GM18951 (cell line): ENCODE data around the gene MYCBPAP.

Experiments used
- POLR2A ChIP-seq: IDR thresholded peaks from 4 replicates; pipeline ENCODE4 v1.6.1; 2011; ENCODE audit warnings: mild to moderate bottlenecking; ENCODE audit not compliant: insufficient read length, insufficient read depth; ENCODE audit errors: extremely low read depth
- in situ Hi-C: fragments of 300-500 bp; cut with MboI; formaldehyde crosslinking; loops from one replicate; pipeline ENCODE4 v1.12.0; 2022; ENCODE audit warnings: low sequenced_read_pairs, mixed read lengths, inconsistent platforms; ENCODE audit not compliant: unreplicated experiment

MYCBPAP gene

DNA sequence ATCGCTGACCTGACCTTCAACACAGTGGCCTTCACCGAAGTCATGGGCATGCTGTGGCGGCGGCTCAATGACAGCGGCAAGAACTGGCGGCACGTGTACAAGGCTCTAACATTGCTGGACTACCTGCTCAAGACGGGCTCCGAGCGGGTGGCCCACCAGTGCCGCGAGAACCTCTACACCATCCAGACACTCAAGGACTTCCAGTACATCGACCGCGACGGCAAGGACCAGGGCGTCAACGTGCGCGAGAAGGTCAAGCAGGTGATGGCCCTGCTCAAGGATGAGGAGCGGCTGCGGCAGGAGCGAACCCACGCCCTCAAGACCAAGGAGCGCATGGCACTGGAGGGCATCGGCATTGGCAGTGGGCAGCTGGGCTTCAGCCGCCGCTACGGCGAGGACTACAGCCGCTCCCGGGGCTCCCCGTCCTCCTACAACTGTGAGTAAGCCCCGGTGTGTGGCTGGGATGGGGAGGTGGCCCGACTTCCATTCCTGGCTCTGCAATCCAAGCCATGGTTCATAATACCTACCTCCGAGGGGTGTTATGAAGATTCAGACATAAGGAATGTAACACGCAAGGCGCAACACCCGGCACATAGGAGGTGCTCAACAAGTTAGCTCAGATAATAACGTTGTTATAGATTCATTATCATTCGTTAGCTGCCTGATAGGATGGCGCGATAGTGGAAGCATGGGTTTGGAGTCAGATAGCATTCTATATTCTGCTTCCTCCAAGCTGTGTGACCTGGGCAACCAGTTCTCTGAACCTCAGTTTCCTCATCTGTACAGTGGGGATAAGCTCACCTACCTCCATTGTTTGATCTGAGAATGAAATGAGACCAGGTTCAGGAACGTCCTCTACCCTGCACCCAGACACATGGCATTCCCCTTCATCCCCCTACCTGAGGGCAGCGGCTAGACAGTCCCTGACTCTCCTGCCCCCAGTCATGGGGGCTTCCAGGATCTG, 28.7 kb downstream of the MYCBPAP start:
- no peak for TF ChIP-seq POLR2A
- in situ Hi-C loops = no loop called here

DNA sequence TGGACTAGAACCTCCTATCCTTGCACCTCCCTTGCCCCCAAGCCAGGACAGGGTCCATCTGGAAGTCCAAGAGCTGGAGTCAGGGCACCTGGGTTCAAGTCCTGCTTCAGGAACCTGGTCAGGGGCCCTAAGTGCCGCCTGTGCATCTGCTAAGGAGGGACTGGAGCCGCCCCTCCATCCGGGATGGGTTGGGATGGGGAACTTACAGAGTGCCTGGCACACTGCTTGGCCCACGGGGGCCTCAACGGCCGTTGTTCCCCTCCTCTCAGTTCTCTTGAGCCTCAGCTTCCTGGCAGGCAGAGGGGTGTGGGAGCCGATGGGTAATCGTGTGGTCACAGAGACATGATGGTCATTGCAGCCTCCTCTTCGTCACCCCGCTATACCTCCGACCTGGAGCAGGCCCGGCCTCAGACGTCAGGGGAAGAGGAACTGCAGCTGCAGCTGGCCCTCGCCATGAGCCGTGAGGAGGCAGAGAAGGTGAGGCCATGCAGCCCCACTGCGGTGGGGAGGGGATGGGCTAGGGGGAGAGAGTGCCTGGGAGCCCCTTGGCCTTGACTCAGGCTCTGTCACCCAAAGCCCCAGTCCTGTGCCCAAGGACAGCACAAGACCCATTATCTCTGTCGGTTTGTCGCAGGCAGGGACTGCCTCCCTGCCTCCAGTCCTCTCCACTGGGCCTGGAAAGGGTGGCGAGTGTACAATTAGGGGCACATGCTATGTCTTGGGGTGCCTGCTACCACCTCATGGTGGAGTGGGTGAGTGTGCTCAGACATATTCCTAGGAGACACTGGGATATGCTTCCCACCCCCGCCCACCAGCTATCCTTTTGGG, 29.7 kb downstream of the MYCBPAP start:
- no peak for TF ChIP-seq POLR2A
- in situ Hi-C loops = no loop called here

DNA sequence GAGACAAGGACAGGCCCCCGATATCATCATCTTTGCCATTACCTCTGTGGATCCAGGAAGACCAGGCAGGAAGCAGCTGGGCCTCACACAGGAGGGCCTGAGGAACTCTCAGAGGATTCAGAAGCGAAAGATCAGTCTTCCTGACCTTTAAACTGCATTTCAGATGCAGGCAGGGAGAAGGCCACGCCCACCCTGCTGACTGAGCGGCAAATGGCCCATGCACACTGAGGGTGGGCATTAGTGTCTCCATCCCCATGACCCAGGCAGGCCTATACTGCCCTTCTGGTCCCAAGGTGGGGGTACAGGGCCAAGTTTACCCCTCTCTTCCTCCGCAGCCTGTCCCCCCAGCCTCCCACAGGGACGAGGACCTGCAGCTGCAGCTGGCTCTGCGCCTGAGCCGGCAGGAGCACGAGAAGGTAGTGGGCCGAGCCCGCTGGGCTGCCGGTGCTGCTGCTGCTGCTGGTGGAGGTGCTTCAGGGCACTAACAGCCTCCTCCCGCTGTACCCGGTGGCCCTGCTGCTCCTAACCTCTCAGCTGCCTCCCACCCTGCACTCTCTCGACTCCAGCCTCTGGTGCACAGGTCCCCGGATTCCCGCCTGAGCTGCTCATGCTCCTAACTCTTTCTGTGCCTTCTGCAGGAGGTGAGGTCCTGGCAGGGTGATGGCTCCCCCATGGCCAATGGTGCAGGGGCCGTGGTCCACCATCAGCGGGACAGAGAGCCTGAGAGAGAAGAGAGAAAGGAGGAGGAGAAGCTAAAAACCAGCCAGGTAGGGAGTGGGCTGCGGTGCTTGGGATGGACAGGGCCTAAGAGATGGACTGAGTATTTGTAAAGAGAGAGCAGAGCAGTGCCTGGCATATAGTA, 30.5 kb downstream of the MYCBPAP start:
- in situ Hi-C loops = no loop called here
- no peak for TF ChIP-seq POLR2A

DNA sequence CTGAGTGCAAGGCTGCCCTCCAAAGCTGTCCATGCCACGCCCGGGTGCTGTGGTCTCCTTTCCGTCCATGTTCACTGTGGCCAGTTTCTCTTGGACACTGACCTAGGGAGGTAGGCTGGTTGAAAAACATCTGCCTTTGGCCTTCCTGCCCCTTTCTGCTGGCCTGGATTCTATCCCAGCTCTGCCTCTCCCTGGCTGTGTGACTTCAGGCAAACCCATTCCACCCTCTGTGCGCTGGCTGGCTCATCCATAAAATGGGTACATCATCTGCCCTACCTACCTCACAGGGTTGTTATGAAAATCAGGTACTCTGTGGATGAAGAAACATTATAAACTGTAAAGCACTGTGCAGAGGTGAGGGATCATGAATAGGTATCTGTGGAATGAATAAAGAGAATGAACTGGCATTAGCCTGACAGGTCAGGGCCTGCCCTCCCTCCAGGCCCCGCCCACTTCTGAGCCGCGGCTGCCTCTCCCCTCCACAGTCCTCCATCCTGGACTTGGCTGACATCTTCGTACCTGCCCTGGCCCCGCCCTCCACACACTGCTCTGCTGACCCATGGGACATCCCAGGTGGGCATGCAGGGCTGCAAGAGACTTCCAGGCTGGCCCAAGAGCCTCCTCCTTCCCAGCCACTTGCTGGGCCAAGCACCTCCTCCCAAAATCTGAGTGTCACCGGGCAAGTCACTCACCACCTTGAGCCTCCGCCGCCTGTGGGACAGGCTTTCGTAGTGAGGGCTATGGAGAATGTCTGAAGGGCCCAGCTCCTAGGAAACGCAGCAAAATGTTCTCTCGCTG, 31.7 kb downstream of the MYCBPAP start:
- in situ Hi-C loops = no loop called here
- TF ChIP-seq POLR2A = no peak

DNA sequence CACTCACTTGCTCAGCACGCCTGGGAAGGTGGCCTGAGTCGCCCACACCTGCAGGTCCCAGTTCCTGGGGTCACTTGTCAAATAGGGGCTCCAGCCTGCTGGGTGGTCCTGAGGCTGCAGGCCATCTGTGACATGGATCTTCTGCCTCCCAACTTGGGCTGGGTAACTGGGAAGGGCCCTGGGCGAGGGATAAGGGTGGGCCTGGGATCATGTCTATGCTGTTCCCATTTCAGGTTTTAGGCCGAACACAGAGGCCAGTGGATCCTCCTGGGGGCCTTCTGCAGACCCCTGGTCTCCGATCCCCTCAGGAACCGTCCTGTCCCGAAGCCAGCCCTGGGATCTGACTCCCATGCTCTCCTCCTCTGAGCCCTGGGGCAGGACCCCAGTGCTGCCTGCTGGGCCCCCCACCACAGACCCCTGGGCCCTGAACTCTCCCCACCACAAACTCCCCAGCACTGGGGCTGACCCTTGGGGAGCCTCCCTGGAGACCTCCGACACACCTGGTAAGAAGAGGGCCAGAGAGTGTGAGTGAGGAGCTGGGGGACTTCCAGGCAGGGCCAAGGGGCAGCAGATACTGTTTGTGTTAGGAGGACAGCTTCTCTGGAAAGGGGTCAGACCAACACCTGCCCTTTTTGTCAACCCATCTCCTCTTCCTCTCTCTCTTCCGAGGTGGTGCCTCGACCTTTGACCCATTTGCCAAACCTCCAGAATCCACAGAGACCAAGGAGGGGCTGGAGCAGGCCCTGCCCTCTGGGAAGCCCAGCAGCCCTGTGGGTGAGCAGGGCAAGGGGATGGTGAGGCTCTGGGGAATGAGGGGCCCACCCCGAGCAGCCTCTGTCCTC, 32.5 kb downstream of the MYCBPAP start:
- in situ Hi-C loops = no loop called here
- TF ChIP-seq POLR2A = no peak

DNA sequence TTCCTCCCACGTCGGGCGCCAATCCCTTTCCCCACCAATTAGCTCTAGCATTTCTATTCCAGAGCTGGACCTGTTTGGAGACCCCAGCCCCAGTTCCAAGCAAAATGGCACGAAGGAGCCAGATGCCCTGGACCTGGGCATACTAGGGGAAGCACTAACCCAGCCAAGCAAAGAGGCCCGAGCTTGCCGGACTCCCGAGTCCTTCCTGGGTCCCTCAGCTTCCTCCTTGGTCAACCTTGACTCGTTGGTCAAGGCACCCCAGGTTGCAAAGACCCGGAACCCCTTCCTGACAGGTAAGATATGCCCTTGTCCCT, 33.1 kb downstream of the MYCBPAP start:
- in situ Hi-C loops = no loop called here
- TF ChIP-seq POLR2A = no peak

DNA sequence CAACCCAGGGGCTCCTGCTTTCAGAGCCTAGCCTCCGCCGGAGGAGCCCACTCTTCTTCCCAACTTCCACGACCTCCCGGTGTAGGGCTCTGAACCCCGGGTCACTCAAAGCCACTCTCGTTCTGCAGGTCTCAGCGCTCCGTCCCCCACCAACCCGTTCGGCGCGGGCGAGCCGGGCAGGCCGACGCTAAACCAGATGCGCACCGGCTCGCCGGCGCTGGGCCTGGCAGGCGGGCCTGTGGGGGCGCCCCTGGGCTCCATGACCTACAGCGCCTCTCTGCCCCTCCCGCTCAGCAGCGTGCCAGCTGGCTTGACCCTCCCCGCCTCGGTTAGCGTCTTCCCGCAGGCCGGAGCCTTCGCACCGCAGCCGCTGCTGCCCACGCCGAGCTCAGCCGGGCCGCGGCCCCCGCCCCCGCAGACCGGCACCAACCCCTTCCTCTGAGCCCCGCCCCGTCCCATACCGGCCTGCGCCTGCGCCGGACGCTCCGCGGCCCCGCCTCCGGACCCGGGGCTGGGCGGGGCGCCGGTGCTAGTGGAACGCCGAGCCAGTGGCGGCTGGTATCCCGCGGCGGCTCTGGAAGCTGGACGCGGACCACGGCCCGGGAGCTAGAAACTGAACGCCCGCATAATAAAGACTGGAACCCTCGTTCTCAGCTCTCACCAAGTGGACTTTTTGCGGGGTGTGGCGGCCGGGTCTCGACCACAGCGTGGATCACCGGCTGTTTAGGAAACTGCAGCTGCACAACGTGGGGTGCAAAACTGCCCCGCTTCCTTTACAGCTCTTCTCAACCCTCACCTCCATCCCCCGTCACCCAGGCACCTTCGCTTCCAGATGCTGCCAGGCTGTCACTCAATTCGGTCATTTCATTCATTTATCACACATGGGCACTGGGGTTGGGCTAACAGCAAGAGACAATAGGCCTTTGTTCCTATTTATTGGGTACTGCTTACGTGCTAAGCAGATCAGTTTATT, 33.8 kb downstream of the MYCBPAP start:
- TF ChIP-seq POLR2A = peak; percentile 59
- in situ Hi-C loops = no loop called here

DNA sequence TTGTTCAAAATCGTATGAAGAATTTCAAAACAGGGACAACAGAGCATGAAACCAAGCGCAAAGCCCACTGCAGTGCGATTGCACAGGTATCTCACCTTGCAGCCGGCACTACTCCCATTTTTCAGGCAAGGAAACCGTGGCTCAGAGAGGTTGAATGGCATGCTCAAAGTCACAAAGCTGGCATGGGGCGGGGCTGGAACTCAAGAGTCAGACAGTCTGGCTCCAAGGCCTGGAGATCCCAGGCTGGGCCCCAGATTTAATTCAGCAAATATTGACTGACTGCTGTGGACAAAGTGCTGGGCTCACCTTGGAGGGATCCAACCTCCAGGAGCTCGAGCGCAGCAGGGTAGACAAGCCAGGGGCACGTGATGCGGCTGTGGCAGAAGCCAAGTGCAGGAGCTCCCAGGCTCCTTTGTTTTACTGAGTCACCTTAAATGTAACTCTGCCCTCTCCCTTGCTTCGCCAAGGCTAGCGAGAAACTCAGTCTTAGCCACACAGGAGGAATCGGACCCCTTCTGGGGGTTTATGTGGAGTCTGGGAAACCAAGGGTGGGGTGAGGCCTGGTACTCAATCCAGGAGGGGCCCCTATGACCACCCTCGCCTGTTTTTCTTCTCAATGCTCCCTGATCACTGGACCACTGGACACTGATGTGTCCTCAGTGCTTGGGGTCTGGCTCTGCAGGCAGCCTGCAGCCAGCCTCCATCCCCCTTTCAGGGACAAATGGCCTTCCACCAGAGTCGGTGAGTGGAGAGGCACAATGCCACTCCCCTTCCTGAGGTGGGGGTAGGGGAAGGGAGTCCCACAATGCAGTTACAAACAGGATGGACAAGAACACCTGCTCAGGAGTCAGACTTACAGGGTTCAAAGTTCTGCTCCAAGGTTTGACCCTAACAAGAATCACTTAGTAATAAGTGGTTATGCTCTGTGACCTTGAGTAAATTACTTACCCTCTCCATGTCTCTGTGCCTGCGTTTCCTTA, 34.8 kb downstream of the MYCBPAP start:
- in situ Hi-C loops = no loop called here
- no peak for TF ChIP-seq POLR2A

DNA sequence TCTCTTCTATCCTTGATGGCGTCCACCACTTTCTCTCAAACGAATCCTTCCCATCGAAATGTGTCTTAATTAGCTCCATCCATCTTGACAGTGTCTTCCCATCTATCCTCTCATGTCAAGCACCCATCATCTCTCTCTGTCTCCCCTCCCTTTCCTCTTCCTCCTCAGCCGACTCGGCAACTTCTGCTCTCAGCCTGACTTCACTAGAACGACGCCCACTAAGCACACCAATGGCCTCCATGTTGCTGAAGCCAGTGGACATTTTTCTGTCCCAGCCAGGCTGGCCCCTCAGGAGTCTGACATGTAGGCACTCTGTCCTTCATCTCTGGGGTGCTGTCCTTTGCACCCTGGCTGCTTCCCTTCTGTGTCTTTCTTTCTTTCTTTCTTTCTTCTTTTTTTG, 36.3 kb downstream of the MYCBPAP start:
- TF ChIP-seq POLR2A = no peak
- in situ Hi-C loops = no loop called here
